Cardiac muscle cell (in vitro differentiated cells and primary cell): Measurements from ENCODE around the gene ARL5A. TPM values are rescaled to one million over a fixed set of nuclear protein-coding genes. Genes with fewer than 3 reads are reported as not detected.

ENCODE experiments used
- DNase-seq, 2 donors: peaks; one replicate each; pipeline versions ENCODE4 v3.0.0 to v3.0.0-alpha.2; 2010 to 2017; ENCODE audit warnings: low read depth in 1 of 2, low spot score in 1 of 2
- H3K27ac ChIP-seq: fragments of 200-600 bp; sonication (generic); 2 replicates; pipeline ENCODE4 v1.5.1; 2016
- H3K27me3 ChIP-seq: fragments of 200-600 bp; sonication (generic); 2 replicates; pipeline ENCODE4 v1.6.0; 2016; ENCODE audit warnings: control low read depth
- H3K36me3 ChIP-seq: fragments of 200-600 bp; sonication (generic); 2 replicates; pipeline ENCODE4 v1.5.1; 2016; ENCODE audit warnings: control low read depth
- H3K4me1 ChIP-seq: fragments of 200-600 bp; sonication (generic); 2 replicates; pipeline ENCODE4 v1.8.1; 2017; ENCODE audit warnings: low read depth, mild to moderate bottlenecking, mixed run types
- H3K4me3 ChIP-seq: fragments of 200-600 bp; sonication (generic); 2 replicates; pipeline ENCODE4 v1.5.1; 2016; ENCODE audit warnings: mild to moderate bottlenecking
- H3K9me3 ChIP-seq: fragments of 200-600 bp; sonication (generic); 2 replicates; pipeline ENCODE4 v1.5.1; 2017; ENCODE audit warnings: low read depth, mild to moderate bottlenecking, control low read depth
- polyA plus RNA-seq: library from polyadenylated mRNA; unstranded; fragments of >200 nt; fragmentation: Nextera tagmentation; extraction: Ambion mirVana; gene quantifications from 2 replicates; pipeline ENCODE4 v1.2.1, GENCODE V29; 2016
- total RNA-seq: library from RNA; depleted of rRNA; stranded (reverse); fragments of >200 nt; gene quantifications from 2 replicates; pipeline ENCODE4 v1.2.3, GENCODE V29; 2016
- TF ChIP-seq, protein P1 (sequence below): IDR thresholded peaks from 2 replicates; pipeline ENCODE4 v1.5.1; 2012; ENCODE audit warnings: low read depth, mild to moderate bottlenecking, low read length

Gene ARL5A
- total and polyA plus RNA-seq, 2 experiments from 2014 or later, result 26.7 to 48.0 TPM

DNA sequence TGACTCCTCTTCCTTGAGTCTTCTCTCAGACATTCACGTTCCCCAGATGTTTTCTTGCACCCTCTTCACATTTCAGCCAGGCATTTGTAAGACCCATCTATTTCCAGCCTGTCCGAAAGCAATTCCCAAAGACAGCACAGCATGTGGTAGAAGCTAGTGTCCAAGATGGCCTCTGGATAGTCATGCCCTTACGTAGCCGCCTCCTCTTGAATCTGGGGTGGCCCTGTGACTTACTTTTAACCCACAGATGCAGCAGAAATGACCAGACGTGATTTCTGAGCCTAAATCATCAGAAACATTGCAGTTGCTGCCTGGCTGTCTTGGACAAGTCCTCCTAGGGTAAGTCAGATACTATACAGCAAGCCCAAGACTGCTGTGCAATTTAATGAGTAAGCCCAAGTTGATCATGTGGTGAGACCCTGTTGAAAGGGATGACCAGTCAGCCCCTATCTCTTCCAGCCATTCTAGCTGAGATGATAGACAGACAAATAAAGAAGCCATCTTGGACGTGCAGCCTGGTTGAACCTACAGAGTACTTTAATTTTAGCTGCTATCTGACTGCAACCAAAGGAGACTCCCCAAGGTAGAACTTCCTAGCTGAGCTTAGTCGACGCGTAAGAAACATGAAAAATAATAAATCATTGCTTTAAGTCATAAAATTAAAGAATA is 12.3 kb downstream of the ARL5A start:
- TF ChIP-seq, protein P1, sequence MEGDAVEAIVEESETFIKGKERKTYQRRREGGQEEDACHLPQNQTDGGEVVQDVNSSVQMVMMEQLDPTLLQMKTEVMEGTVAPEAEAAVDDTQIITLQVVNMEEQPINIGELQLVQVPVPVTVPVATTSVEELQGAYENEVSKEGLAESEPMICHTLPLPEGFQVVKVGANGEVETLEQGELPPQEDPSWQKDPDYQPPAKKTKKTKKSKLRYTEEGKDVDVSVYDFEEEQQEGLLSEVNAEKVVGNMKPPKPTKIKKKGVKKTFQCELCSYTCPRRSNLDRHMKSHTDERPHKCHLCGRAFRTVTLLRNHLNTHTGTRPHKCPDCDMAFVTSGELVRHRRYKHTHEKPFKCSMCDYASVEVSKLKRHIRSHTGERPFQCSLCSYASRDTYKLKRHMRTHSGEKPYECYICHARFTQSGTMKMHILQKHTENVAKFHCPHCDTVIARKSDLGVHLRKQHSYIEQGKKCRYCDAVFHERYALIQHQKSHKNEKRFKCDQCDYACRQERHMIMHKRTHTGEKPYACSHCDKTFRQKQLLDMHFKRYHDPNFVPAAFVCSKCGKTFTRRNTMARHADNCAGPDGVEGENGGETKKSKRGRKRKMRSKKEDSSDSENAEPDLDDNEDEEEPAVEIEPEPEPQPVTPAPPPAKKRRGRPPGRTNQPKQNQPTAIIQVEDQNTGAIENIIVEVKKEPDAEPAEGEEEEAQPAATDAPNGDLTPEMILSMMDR, result no peak
- H3K4me1 ChIP-seq, result no peaks in the 10 kb centered on the region
- DNase-seq, result no peak

DNA sequence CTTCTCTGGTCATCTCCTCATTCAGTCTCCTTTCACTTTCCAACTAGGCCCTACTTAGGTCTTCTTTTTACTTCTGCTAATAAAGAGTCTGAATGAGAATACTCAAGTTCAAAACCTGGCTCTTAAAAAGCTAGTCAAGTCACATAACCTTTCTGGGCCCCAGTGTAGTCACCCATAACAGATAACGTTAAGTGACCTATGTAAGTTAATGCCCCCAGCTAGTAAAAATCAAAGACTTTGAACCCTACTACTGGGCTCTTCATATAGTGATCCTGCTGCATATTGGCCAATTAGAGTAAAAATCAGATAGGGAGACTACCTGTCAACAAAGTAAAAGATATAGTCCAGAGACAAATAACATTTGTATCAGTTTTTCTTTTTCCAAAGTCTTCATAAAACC is 17.7 kb downstream of the ARL5A start:
- Histone ChIP-seq H3K4me1 (no peaks in the 10 kb centered on the region), H3K27ac (no peak overlapping the region), H3K36me3 (peaks cover 47% of the 10 kb centered on the region), H3K9me3 (no peaks in the 10 kb centered on the region), H3K27me3 (no peaks in the 10 kb centered on the region), H3K4me3 (no peak overlapping the region)
- TF ChIP-seq, protein P1, result no peak
- DNase-seq, result no peak

More for the DNA sequence above, 12.3 kb downstream of the ARL5A start:
- no peak overlapping the region for H3K27ac ChIP-seq
- no peaks in the 10 kb centered on the region for H3K27me3 ChIP-seq
- H3K4me3 ChIP-seq, result no peak overlapping the region
- peaks cover 26% of the 10 kb centered on the region for H3K36me3 ChIP-seq
- H3K9me3 ChIP-seq, result no peaks in the 10 kb centered on the region

DNA sequence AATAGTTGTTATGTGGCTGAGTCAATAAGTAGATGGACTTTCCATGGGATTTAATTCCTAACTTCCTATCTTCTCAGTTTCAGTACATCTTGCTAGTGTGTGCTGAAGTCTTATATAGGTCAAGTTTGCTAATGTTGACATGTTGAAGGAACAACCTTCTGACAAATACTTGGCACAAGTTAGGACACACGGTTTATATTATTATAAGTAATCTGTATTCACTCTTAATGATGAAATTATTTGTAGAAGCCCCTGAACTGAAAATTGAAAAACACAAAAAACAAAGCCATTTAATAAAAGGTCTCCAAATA is 19.2 kb downstream of the ARL5A start:
- Histone ChIP-seq H3K27ac (no peak overlapping the region), H3K36me3 (peaks cover 54% of the 10 kb centered on the region), H3K27me3 (no peaks in the 10 kb centered on the region), H3K4me1 (no peaks in the 10 kb centered on the region), H3K4me3 (no peak overlapping the region), H3K9me3 (no peaks in the 10 kb centered on the region)
- TF ChIP-seq, protein P1, result no peak
- DNase-seq, result no peak

DNA sequence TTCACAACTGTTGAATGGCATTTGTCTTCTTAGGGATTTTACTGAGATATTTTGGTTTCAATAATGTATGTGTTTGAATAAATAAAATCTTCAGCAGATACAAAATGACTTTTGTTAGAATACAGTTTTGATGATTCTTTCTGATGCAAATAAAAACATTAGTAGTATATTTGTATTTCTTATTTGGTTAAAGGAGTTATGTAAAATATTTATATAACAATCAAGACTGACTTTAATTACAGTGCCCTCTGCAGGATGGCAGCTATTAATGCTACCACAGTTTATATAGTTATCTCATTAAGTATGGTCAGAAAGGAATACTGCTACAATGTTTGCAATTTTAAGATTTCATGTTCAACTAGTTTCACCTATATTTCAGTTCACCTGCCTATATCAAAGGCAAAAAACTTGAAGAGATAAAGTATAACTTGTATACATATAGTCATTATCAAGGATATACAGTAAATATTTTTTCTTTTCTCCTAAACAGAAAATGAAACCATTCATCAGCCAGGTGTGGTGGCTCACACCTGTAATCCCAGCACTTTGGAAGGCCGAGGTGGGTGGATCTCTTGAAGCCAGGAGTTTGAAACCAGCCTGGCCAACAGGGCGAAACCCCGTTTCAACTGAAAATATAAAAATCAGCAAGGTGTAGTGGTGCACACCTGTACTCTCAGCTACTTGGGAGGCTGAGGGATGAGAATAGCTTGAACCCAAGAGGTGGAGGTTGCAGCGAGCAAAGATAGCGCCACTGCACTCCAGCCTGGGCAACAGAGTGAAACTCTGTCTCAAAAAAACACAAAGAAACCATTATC is 19.8 kb downstream of the ARL5A start:
- Histone ChIP-seq H3K27me3 (no peaks in the 10 kb centered on the region), H3K4me1 (no peaks in the 10 kb centered on the region), H3K9me3 (no peaks in the 10 kb centered on the region), H3K36me3 (peaks cover 54% of the 10 kb centered on the region), H3K4me3 (no peak overlapping the region), H3K27ac (no peak overlapping the region)
- TF ChIP-seq, protein P1, result peak; percentile 48
- peak in 1 of 2 donors; percentile 45 for DNase-seq

DNA sequence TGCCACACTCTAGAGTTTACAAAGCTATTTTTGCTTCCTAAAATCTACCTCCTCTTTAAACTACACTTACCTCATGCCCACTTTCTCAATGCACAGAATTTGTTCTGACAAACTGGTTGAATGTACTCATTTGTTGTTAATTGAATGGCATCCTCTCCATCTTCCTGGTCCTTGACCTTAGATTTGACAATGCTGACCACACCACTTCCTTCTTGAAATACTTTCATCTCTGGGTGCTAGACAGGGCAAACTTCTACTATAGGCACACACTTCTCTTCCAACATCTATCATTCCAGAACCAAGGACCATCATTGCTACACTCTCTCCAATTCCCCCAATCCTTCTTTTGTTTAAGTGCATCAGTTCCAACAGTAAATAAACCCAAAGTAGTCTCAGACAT is 22.3 kb downstream of the ARL5A start:
- no peaks in the 10 kb centered on the region for H3K4me1 ChIP-seq
- H3K9me3 ChIP-seq, result no peaks in the 10 kb centered on the region
- peaks cover 60% of the 10 kb centered on the region for H3K36me3 ChIP-seq
- DNase-seq, result no peak
- no peaks in the 10 kb centered on the region for H3K27me3 ChIP-seq
- no peak overlapping the region for H3K27ac ChIP-seq
- H3K4me3 ChIP-seq, result no peak overlapping the region
- TF ChIP-seq, protein P1, result no peak
